Peyer's patch (tissue), 4 donors: Measurements from ENCODE around the gene CPNE8.

Experiments
- CTCF ChIP-seq, 6 experiments: fragments of 450-650 bp in 4 of 6; fragments of 200-600 bp in 2 of 6; sonication (generic) in 1 of 6; IDR thresholded peaks; one replicate each; pipeline ENCODE4 v1.5.1; 2017 to 2019; ENCODE audit warnings: antibody characterized with exemption in 6 of 6, mild to moderate bottlenecking in 3 of 6, moderate library complexity in 1 of 6
- POLR2A ChIP-seq, 2 donors: fragments of 450-650 bp; IDR thresholded peaks; one replicate each; pipeline ENCODE4 v1.5.1; 2017; ENCODE audit warnings: antibody characterized with exemption in 2 of 2, mild to moderate bottlenecking in 2 of 2, moderate library complexity in 2 of 2

GRCh38 chr12:38903596-38903995 is 1.8 kb downstream of the CPNE8 start:
- TF ChIP-seq CTCF (IDR thresholded peaks at IDR 0.05) (no peak), POLR2A (IDR thresholded peaks at IDR 0.05) (no peak)
